Calu3 (cell line): ENCODE measurements around the gene SLC29A4. TPM values are rescaled to one million over a fixed set of nuclear protein-coding genes. Genes with fewer than 3 reads are reported as not detected.

ENCODE experiments used
- Bru-seq: library from RNA; stranded (reverse); fragments of 400-500 nt; gene quantifications from one replicate; lab custom pipeline; 2021; lab: Mats Ljungman, UMichigan
- BruChase-seq, 2 experiments: library from RNA; stranded (reverse); fragments of 400-500 nt; gene quantifications; one replicate each; lab custom pipeline; 2021; lab: Mats Ljungman, UMichigan
- BruUV-seq: library from RNA; stranded (reverse); fragments of 400-500 nt; replicated peaks from 2 replicates; lab custom pipeline; 2021; lab: Mats Ljungman, UMichigan
- CTCF ChIA-PET: fragments of 300-600 bp; sonication (Branson Sonifier 250); formaldehyde crosslinking; loops from one replicate; lab custom pipeline; 2022; ENCODE audit warnings: antibody characterized with exemption; lab: Charles Lee
- DNase-seq: peaks from one replicate; pipeline ENCODE4 v3.0.0; 2022
- H3K27ac Mint-ChIP-seq: one replicate; pipeline ENCODE4 v1.8.0; 2022; ENCODE audit warnings: mixed read lengths; ENCODE audit not compliant: unreplicated experiment
- H3K27me3 Mint-ChIP-seq: one replicate; pipeline ENCODE4 v1.8.0; 2022; ENCODE audit warnings: mixed read lengths; ENCODE audit not compliant: unreplicated experiment
- H3K36me3 Mint-ChIP-seq: one replicate; pipeline ENCODE4 v1.8.0; 2022; ENCODE audit warnings: mild to moderate bottlenecking, moderate library complexity, mixed read lengths; ENCODE audit not compliant: insufficient read depth, unreplicated experiment
- H3K4me1 Mint-ChIP-seq: one replicate; pipeline ENCODE4 v1.8.0; 2022; ENCODE audit warnings: mild to moderate bottlenecking, low read depth, mixed read lengths; ENCODE audit not compliant: unreplicated experiment
- H3K4me3 Mint-ChIP-seq: one replicate; pipeline ENCODE4 v1.8.0; 2022; ENCODE audit warnings: mild to moderate bottlenecking, low read depth, moderate library complexity, mixed read lengths; ENCODE audit not compliant: unreplicated experiment
- H3K9me3 Mint-ChIP-seq: one replicate; pipeline ENCODE4 v1.8.0; 2022; ENCODE audit warnings: low read depth, mixed read lengths; ENCODE audit not compliant: unreplicated experiment
- intact Hi-C: fragments of 100-400 bp; cut with micrococcal nuclease; formaldehyde crosslinking; loops from one replicate; pipeline ENCODE4 v1.10.0; 2022; ENCODE audit not compliant: unreplicated experiment
- long read RNA-seq: library from polyadenylated mRNA; stranded (forward); transcript quantifications from one replicate; pipeline ENCODE4 v2.0.0, GENCODE V29; 2022
- total RNA-seq: library from RNA; stranded (reverse); gene quantifications from 2 replicates; pipeline ENCODE4 v1.2.3, GENCODE V29; 2022
- TF ChIP-seq, protein P1 (sequence below): fragments of 200-600 bp; IDR thresholded peaks from one replicate; pipeline ENCODE4 v1.8.0; 2022; ENCODE audit warnings: antibody characterized with exemption; ENCODE audit not compliant: unreplicated experiment

Gene SLC29A4, protein sequence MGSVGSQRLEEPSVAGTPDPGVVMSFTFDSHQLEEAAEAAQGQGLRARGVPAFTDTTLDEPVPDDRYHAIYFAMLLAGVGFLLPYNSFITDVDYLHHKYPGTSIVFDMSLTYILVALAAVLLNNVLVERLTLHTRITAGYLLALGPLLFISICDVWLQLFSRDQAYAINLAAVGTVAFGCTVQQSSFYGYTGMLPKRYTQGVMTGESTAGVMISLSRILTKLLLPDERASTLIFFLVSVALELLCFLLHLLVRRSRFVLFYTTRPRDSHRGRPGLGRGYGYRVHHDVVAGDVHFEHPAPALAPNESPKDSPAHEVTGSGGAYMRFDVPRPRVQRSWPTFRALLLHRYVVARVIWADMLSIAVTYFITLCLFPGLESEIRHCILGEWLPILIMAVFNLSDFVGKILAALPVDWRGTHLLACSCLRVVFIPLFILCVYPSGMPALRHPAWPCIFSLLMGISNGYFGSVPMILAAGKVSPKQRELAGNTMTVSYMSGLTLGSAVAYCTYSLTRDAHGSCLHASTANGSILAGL
- total RNA-seq (1.9 and 2.5 TPM in 2 replicates), Bru-seq, nascent RNA (percentile 18 among the genes with signal in this experiment), BruChase-seq, experiment 1, labeled RNA remaining after a 6-hour chase (percentile 28 among the genes with signal in this experiment), BruChase-seq, experiment 2, labeled RNA remaining after a 2-hour chase (percentile 24 among the genes with signal in this experiment)
- long read RNA-seq, full-length matches to known transcripts: 2 of 2 reads
- long read RNA-seq, partial matches to known transcripts: 0 of 2 reads
- long read RNA-seq, other reads (novel, unspliced or antisense): 0 of 2 reads

DNA sequence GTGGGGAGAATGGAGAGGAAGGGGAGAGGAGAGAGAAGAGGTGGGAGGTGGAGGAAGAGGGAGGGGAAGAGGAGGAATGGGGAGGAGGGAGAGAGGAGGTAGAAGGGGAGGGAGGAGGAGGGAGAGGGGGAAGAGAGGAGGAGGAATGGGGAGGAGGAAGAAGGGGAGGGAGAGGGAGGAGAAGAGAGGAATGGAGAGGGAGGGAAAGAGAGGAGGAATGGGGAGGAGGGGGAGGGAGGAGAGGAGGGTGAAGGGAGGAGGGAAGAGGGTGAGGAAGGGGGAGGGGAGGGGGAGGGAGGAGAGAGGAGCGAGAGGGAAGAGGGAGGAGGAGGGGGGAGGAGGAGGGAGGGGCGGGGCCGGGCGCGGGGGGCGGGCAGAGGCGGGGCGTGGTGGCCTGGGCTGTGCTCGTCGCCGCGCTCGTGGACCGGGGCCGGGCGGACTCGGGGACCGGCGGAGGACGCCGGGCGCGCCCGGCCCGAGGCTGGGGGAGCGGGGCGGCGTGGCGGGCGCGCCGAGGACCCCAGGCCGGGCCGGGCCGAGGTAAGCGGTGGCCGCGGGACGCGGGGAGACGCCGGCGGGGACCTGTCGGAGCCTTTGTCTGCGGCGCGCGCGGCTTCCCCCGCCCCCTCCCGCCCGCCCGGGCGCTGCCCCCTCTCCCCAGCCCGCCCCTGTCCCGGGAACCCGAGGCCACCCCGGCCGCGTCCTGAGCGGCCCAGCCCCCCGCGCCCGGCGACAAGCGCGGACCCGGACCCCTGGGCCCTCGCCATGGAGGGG is at the start of gene SLC29A4:
SLC29A4 (plus strand) TSS at position 401 of the 774 bp plus-strand sequence. CDS start 4,874 bp downstream, outside the sequence.
- no peak within 1 kb of the TSS for H3K27ac Mint-ChIP-seq
- peak; percentile 54 for DNase-seq
- TF ChIP-seq, protein P1, sequence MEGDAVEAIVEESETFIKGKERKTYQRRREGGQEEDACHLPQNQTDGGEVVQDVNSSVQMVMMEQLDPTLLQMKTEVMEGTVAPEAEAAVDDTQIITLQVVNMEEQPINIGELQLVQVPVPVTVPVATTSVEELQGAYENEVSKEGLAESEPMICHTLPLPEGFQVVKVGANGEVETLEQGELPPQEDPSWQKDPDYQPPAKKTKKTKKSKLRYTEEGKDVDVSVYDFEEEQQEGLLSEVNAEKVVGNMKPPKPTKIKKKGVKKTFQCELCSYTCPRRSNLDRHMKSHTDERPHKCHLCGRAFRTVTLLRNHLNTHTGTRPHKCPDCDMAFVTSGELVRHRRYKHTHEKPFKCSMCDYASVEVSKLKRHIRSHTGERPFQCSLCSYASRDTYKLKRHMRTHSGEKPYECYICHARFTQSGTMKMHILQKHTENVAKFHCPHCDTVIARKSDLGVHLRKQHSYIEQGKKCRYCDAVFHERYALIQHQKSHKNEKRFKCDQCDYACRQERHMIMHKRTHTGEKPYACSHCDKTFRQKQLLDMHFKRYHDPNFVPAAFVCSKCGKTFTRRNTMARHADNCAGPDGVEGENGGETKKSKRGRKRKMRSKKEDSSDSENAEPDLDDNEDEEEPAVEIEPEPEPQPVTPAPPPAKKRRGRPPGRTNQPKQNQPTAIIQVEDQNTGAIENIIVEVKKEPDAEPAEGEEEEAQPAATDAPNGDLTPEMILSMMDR: no peak
- no peaks in the 10 kb centered on the region for H3K9me3 Mint-ChIP-seq
- no TSS peak for BruUV-seq
- intact Hi-C loops: no loop called here
- H3K27me3 Mint-ChIP-seq: peaks cover 55% of the 10 kb centered on the region
- H3K4me1 Mint-ChIP-seq: peaks cover 12% of the 10 kb centered on the region
- CTCF ChIA-PET: no interaction called here
- no peaks in the 10 kb centered on the region for H3K36me3 Mint-ChIP-seq
- peak within 1 kb of the TSS; percentile 18 for H3K4me3 Mint-ChIP-seq

DNA sequence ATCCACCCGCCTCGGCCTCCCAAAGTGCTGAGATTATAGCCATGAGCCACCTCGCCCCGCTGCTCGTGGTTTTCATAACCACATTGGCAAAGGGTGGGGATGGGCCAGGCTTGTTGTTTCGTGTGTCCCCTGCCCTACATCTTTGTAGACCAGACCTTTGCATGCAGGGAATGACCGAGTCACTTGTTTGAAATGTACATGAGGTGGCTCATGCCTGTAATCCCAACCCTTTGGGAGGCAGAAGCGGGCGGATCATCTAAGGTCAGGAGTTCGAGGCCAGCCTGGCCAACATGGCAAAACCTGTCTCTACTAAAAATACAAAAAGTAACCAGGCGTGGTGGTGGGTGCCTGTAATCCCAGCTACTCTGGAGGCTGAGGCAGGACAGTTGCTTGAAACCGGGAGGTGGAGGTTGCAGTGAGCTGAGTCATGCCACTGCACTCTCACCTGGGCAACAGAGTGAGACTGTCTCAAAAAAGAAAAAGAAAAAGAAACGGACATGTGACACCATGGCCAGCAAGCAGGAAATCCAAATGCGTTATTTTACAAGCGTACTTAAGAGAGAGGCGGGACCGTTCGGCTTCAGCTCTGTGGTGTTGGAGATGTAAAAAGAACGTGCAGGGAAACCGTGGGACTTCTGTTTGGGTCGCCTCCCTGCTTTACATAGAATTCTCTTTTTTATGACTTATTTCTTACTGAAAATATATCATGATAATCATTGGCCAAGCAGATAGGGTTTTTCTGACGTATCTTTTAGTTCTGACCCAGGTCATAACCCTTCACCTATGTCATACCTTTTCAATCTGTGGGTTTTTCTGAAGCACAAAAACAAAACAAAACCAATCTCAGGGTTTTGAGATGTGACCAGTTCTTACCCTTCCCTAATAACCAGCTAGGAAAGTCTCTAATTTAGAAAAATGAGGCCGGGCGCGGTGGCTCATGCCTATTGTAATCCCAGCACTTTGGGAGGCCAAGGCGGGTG is 47.6 kb upstream of the SLC29A4 start:
- TF ChIP-seq, protein P1: no peak
- no peaks in the 10 kb centered on the region for H3K27me3 Mint-ChIP-seq
- no peaks in the 10 kb centered on the region for H3K9me3 Mint-ChIP-seq
- intact Hi-C loops: no loop called here
- no peak overlapping the region for H3K4me3 Mint-ChIP-seq
- BruUV-seq: no TSS peak
- CTCF ChIA-PET: interaction anchor here (0.7 kb wide), 1 partner anchor 542 kb away, joined by 3 read pairs; no protein-coding TSS in a partner anchor
- H3K4me1 Mint-ChIP-seq: peaks cover 10% of the 10 kb centered on the region
- no peak overlapping the region for H3K27ac Mint-ChIP-seq
- peak; percentile 22 for DNase-seq
- peaks cover 17% of the 10 kb centered on the region for H3K36me3 Mint-ChIP-seq

DNA sequence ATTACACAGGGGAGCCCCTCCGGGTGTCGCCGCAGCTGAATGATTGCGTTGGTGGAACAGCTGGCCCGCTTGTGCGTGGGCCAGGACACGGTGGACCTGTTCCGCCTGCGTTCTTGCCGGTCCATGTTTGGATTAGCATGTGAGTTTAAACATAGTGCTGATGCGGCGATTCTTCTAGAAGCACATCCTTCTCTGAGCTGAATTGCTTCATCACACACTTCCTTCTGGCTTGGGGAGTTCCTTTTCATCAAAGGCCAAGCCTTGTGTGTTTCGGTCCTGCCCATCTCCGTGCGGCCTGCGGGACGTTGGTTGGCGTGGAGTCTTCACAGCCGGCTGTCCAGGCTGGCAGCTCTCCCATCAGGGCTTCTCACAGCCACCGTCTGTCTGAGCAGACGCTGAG is 45.5 kb upstream of the SLC29A4 start:
- Mint-ChIP-seq H3K4me3 (no peak overlapping the region), H3K27ac (no peak overlapping the region), H3K36me3 (peaks cover 16% of the 10 kb centered on the region), H3K9me3 (no peaks in the 10 kb centered on the region), H3K27me3 (peaks cover 11% of the 10 kb centered on the region), H3K4me1 (peaks cover 25% of the 10 kb centered on the region)
- TF ChIP-seq, protein P1: no peak
- no peak for DNase-seq
- intact Hi-C loops: no loop called here
- no TSS peak for BruUV-seq
- CTCF ChIA-PET: interaction anchor here (0.6 to 1.4 kb wide), 3 partner anchors 13 to 43 kb away, joined by 3 to 4 read pairs (median 3); no protein-coding TSS in a partner anchor
